Smooth muscle cell (in vitro differentiated cells): ENCODE measurements around the gene HUNK. TPM values are rescaled to one million over a fixed set of nuclear protein-coding genes. Genes with fewer than 3 reads are reported as not detected.
A peak's percentile ranks its signal among the peaks of the same experiment; 100 is the strongest.
"Not testable (repeated sequence)": the region's sequence is repeated elsewhere in the genome, so short reads cannot be mapped to it uniquely, and the experiment has no call there.

Source experiments
- DNase-seq: peaks from one replicate; lab custom pipeline; 2025; ENCODE audit not compliant: unreplicated experiment; lab: John Stamatoyannopoulos, UW
- H2AFZ ChIP-seq: fragments of 200-600 bp; sonication (generic); 2 replicates; pipeline ENCODE4 v1.6.0; 2016; ENCODE audit warnings: antibody characterized with exemption, low read depth, mild to moderate bottlenecking
- H3F3A ChIP-seq: fragments of 200-600 bp; sonication (generic); 2 replicates; pipeline ENCODE4 v1.6.0; 2017; ENCODE audit warnings: antibody characterized with exemption, low read depth
- H3K27ac ChIP-seq: fragments of 200-600 bp; sonication (generic); 2 replicates; pipeline ENCODE4 v1.5.1; 2016; ENCODE audit warnings: low read depth, mild to moderate bottlenecking
- H3K27me3 ChIP-seq: fragments of 200-600 bp; sonication (generic); 2 replicates; pipeline ENCODE4 v1.6.1; 2016; ENCODE audit warnings: low read depth, mild to moderate bottlenecking
- H3K36me3 ChIP-seq: fragments of 200-600 bp; sonication (generic); 2 replicates; pipeline ENCODE4 v1.5.1; 2016; ENCODE audit warnings: low read depth
- H3K4me1 ChIP-seq: fragments of 200-600 bp; sonication (generic); 2 replicates; pipeline ENCODE4 v1.5.1; 2016; ENCODE audit warnings: low read depth
- H3K4me2 ChIP-seq: fragments of 200-600 bp; sonication (generic); 2 replicates; pipeline ENCODE4 v1.6.0; 2016; ENCODE audit warnings: mild to moderate bottlenecking
- H3K4me3 ChIP-seq: fragments of 200-600 bp; sonication (generic); 2 replicates; pipeline ENCODE4 v1.5.1; 2016; ENCODE audit warnings: mild to moderate bottlenecking
- H3K79me2 ChIP-seq: fragments of 200-600 bp; sonication (generic); 2 replicates; pipeline ENCODE4 v1.6.0; 2016; ENCODE audit warnings: low read depth, mild to moderate bottlenecking
- H3K9ac ChIP-seq: fragments of 200-600 bp; sonication (generic); 2 replicates; pipeline ENCODE4 v1.6.0; 2016; ENCODE audit warnings: low read depth
- H3K9me3 ChIP-seq: fragments of 200-600 bp; sonication (generic); replicated peaks from 2 replicates; pipeline ENCODE4 v1.5.1; 2016; ENCODE audit warnings: low read depth
- H4K20me1 ChIP-seq: fragments of 200-600 bp; sonication (generic); 2 replicates; pipeline ENCODE4 v1.6.0; 2016; ENCODE audit warnings: low read depth
- WGBS: methylation state at CpG from one replicate; pipeline ENCODE4 v1.1.7; 2016; ENCODE audit warnings: low lambda C conversion rate; 5-methylcytosine and 5-hydroxymethylcytosine counted together
- polyA plus RNA-seq: library from polyadenylated mRNA; unstranded; fragments of >200 nt; fragmentation: Nextera tagmentation; extraction: Ambion mirVana; gene quantifications from 2 replicates; pipeline ENCODE4 v1.2.1, GENCODE V29; 2016
- total RNA-seq: library from RNA; depleted of rRNA; stranded (reverse); fragments of >200 nt; gene quantifications from 2 replicates; pipeline ENCODE4 v1.2.3, GENCODE V29; 2014
- TF ChIP-seq, protein P1 (sequence below): fragments of 200-600 bp; sonication (generic); IDR thresholded peaks from 2 replicates; pipeline ENCODE4 v1.5.1; 2017; ENCODE audit warnings: borderline replicate concordance, mild to moderate bottlenecking, antibody characterized with exemption; ENCODE audit not compliant: insufficient read depth, poor library complexity, severe bottlenecking

Gene HUNK
- total and polyA plus RNA-seq, 2 experiments from 2014 or later = 5.5 to 11.6 TPM

GRCh38 chr21:31945141-31945540, 72.3 kb downstream of the HUNK start:
- Histone ChIP-seq H3K9ac (no peak overlapping the region), H4K20me1 (no peaks in the 10 kb centered on the region), H3K4me3 (peak overlapping the region; percentile 5), H3K79me2 (peaks cover 5% of the 10 kb centered on the region), H2AFZ (no peak overlapping the region), H3F3A (peaks cover 25% of the 10 kb centered on the region), H3K4me1 (peaks cover 13% of the 10 kb centered on the region), H3K36me3 (peaks cover 6% of the 10 kb centered on the region), H3K27me3 (no peaks in the 10 kb centered on the region), H3K27ac (peak overlapping the region; percentile 82), H3K4me2 (peak overlapping the region; percentile 67), H3K9me3 (no peaks in the 10 kb centered on the region)
- TF ChIP-seq, protein P1, sequence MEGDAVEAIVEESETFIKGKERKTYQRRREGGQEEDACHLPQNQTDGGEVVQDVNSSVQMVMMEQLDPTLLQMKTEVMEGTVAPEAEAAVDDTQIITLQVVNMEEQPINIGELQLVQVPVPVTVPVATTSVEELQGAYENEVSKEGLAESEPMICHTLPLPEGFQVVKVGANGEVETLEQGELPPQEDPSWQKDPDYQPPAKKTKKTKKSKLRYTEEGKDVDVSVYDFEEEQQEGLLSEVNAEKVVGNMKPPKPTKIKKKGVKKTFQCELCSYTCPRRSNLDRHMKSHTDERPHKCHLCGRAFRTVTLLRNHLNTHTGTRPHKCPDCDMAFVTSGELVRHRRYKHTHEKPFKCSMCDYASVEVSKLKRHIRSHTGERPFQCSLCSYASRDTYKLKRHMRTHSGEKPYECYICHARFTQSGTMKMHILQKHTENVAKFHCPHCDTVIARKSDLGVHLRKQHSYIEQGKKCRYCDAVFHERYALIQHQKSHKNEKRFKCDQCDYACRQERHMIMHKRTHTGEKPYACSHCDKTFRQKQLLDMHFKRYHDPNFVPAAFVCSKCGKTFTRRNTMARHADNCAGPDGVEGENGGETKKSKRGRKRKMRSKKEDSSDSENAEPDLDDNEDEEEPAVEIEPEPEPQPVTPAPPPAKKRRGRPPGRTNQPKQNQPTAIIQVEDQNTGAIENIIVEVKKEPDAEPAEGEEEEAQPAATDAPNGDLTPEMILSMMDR = no peak
- DNase-seq = no peak
- 13% methylated on average over 5 of the region's 5 CpGs for WGBS

- DNase-seq = no peak
- Histone ChIP-seq H3K9ac (no peak overlapping the region), H3K4me1 (peaks cover 13% of the 10 kb centered on the region), H3K4me3 (no peak overlapping the region), H3K9me3 (no peaks in the 10 kb centered on the region), H3K27ac (peak overlapping the region; percentile 82), H3K27me3 (no peaks in the 10 kb centered on the region), H2AFZ (no peak overlapping the region), H3K4me2 (peak overlapping the region; percentile 67), H4K20me1 (no peaks in the 10 kb centered on the region), H3F3A (peaks cover 25% of the 10 kb centered on the region), H3K36me3 (peaks cover 2% of the 10 kb centered on the region), H3K79me2 (peaks cover 5% of the 10 kb centered on the region)
- WGBS = 4% methylated on average over 4 of the region's 4 CpGs
- TF ChIP-seq, protein P1 = no peak
These were observed 72.7 kb downstream of the HUNK start for GRCh38 chr21:31945546-31945945.

DNA sequence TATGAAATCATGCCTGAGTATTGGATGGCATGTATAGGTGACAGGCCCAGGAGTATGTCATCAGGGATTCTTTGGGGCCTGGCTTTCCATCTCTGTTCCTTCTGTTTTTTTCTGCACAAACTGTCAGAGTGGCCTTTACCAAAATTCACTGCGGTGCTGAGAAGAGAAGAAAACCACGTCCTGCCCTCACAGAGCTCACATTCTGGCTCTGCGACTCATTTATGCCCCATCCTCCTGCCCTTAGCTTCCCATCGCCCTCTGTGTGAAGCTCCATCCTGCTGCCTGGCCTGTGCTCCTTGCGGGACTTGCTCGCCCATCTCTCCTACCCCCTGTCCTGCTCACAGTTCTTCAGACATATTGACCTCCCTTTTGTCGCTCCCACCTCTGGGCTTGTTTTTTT, 73.4 kb downstream of the HUNK start:
- peak overlapping the region; percentile 38 for H3K9ac ChIP-seq
- no peak overlapping the region for H2AFZ ChIP-seq
- peak overlapping the region; percentile 59 for H3K4me2 ChIP-seq
- peaks cover 13% of the 10 kb centered on the region for H3K4me1 ChIP-seq
- peak overlapping the region; percentile 82 for H3K27ac ChIP-seq
- DNase-seq = no peak
- H4K20me1 ChIP-seq = no peaks in the 10 kb centered on the region
- TF ChIP-seq, protein P1 = no peak
- H3K27me3 ChIP-seq = no peaks in the 10 kb centered on the region
- WGBS = 76% methylated on average over 7 of the region's 7 CpGs
- no peaks in the 10 kb centered on the region for H3K36me3 ChIP-seq
- H3K9me3 ChIP-seq = no peaks in the 10 kb centered on the region
- peaks cover 27% of the 10 kb centered on the region for H3F3A ChIP-seq
- peaks cover 5% of the 10 kb centered on the region for H3K79me2 ChIP-seq
- H3K4me3 ChIP-seq = no peak overlapping the region

DNA sequence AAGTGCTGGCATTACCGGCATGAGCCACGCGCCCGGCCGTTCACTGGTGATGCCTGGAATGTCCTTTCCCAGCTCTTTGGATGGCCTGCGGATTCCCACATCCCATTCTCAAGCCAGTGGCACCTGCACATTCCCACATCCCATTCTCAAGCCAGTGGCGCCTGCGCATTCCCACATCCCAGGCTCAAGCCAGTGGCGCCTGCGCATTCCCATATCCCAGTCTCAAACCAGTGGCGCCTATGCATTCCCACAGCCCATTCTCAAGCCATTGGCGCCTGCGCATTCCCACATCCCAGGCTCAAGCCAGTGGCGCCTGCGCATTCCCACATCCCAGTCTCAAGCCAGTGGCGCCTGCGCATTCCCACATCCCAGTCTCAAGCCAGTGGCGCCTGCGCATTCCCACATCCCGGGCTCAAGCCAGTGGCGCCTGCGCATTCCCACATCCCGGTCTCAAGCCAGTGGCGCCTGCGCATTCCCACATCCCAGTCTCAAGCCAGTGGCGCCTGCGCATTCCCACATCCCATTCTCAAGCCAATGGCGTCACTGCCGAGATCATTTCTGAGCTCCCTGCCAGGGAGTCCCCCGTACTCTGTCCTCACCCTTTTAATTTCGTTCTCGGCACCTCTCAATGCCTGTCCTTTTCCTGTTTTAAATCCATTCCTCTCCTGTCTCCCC, 74.2 kb downstream of the HUNK start:
- DNase-seq = not testable (repeated sequence)

More for the DNA sequence above, 74.2 kb downstream of the HUNK start:
- H3K4me3 ChIP-seq, H3K79me2 ChIP-seq, H3K27me3 ChIP-seq, H3K9ac ChIP-seq, H3K9me3 ChIP-seq, H3K4me2 ChIP-seq, H2AFZ ChIP-seq, H4K20me1 ChIP-seq, H3K36me3 ChIP-seq: not testable (repeated sequence)
- Histone ChIP-seq H3K4me1 (peaks cover 13% of the 10 kb centered on the region), H3K27ac (peak overlapping the region; percentile 82), H3F3A (peaks cover 32% of the 10 kb centered on the region)
- 97% methylated on average over 32 of the region's 32 CpGs for WGBS
